Esophagus squamous epithelium (tissue), 5 donors: ENCODE data around the gene ATP10A. TPM values are rescaled to one million over a fixed set of nuclear protein-coding genes. Genes with fewer than 3 reads are reported as not detected.

Experiments
- DNase-seq: peaks from one replicate; lab custom pipeline; 2025; lab: John Stamatoyannopoulos, UW
- H3K27ac ChIP-seq, 4 donors: fragments of 200-600 bp; sonication (generic); one replicate each; pipeline ENCODE4 v1.5.1; 2016 to 2019; ENCODE audit warnings: mild to moderate bottlenecking in 1 of 4
- H3K27me3 ChIP-seq, 4 donors: fragments of 200-600 bp; sonication (generic); 1 replicate in 3 of 4; 2 replicates in 1 of 4; pipeline versions ENCODE4 v1.5.1 to v1.6.0; 2017 to 2021; ENCODE audit warnings: antibody characterized with exemption in 1 of 4
- H3K36me3 ChIP-seq, 3 donors: fragments of 200-600 bp; sonication (generic); one replicate each; pipeline ENCODE4 v1.5.1; 2016 to 2019
- H3K4me1 ChIP-seq, 3 donors: fragments of 200-600 bp; sonication (generic); one replicate each; pipeline ENCODE4 v1.5.1; 2017 to 2019
- H3K4me3 ChIP-seq, 4 donors: fragments of 200-600 bp; sonication (generic); 1 replicate in 3 of 4; 2 replicates in 1 of 4; pipeline ENCODE4 v1.5.1; 2016 to 2019; ENCODE audit warnings: mild to moderate bottlenecking in 2 of 4, moderate library complexity in 1 of 4
- H3K9me3 ChIP-seq, 3 donors: fragments of 200-600 bp; sonication (generic); one replicate each; pipeline ENCODE4 v1.5.1; 2016 to 2019
- CTCF ChIP-seq, 6 experiments: fragments of 450-650 bp in 4 of 6; fragments of 200-600 bp in 2 of 6; sonication (generic) in 2 of 6; IDR thresholded peaks; one replicate each; pipeline ENCODE4 v1.5.1; 2016 to 2019; ENCODE audit warnings: antibody characterized with exemption in 6 of 6, mild to moderate bottlenecking in 4 of 6, moderate library complexity in 4 of 6
- POLR2A ChIP-seq, 4 donors: fragments of 450-650 bp; IDR thresholded peaks; one replicate each; pipeline ENCODE4 v1.6.1; 2017; ENCODE audit warnings: antibody characterized with exemption in 4 of 4, mild to moderate bottlenecking in 4 of 4, moderate library complexity in 3 of 4
- WGBS, 2 donors: methylation state at CpG; one replicate each; pipeline ENCODE4 v1.1.5; 2018; 5-methylcytosine and 5-hydroxymethylcytosine counted together
- intact Hi-C: fragments of 100-400 bp; cut with DNase I; formaldehyde crosslinking; loops from one replicate; pipeline ENCODE4 v1.15.0; 2022
- total RNA-seq, 4 donors: library from RNA; depleted of rRNA; stranded (reverse); fragments of >200 nt; gene quantifications; one replicate each; pipeline ENCODE4 v1.1.0, GENCODE V29; 2016
- donor health status: DM: yes; HTN: yes; CAD: no.

Gene ATP10A
- total RNA-seq, 4 donors from 2014 or later: 0.88 to 6.3 (median 1.9) TPM

GRCh38 chr15:25871403-25871802 is 8.3 kb upstream of the ATP10A start:
- H3K9me3 ChIP-seq: no peaks in the 10 kb centered on the region
- DNase-seq: no peak
- no peaks in the 10 kb centered on the region for H3K27me3 ChIP-seq
- no peaks in the 10 kb centered on the region for H3K36me3 ChIP-seq
- no peaks in the 10 kb centered on the region for H3K4me1 ChIP-seq
- TF ChIP-seq CTCF (IDR thresholded peaks at IDR 0.05) (no peak), POLR2A (IDR thresholded peaks at IDR 0.05) (no peak)
- no peak overlapping the region for H3K4me3 ChIP-seq
- no peak overlapping the region for H3K27ac ChIP-seq
- intact Hi-C loops: no loop called here

- Histone ChIP-seq H3K27ac (no peak overlapping the region), H3K36me3 (no peaks in the 10 kb centered on the region), H3K4me3 (no peak overlapping the region), H3K4me1 (no peaks in the 10 kb centered on the region), H3K27me3 (no peaks in the 10 kb centered on the region), H3K9me3 (no peaks in the 10 kb centered on the region)
- no peak for TF ChIP-seq CTCF (IDR thresholded peaks at IDR 0.05)
- no peak for TF ChIP-seq POLR2A (IDR thresholded peaks at IDR 0.05)
- no peak for DNase-seq
- WGBS, 2 donors: 90 to 94% methylated on average over 2 of the region's 2 CpGs
- intact Hi-C loops: no loop called here
Observed at GRCh38 chr15:25870938-25871337, 7.8 kb upstream of the ATP10A start.

GRCh38 chr15:25869701-25870100 is 6.6 kb upstream of the ATP10A start:
- no peak overlapping the region for H3K27ac ChIP-seq
- DNase-seq: no peak
- no peaks in the 10 kb centered on the region for H3K9me3 ChIP-seq
- no peaks in the 10 kb centered on the region for H3K4me1 ChIP-seq
- H3K4me3 ChIP-seq: no peak overlapping the region
- no peaks in the 10 kb centered on the region for H3K36me3 ChIP-seq
- WGBS, 2 donors: 55 to 67% methylated on average over 8 of the region's 8 CpGs
- H3K27me3 ChIP-seq: no peaks in the 10 kb centered on the region
- intact Hi-C loops: no loop called here
- TF ChIP-seq CTCF (IDR thresholded peaks at IDR 0.05) (no peak), POLR2A (IDR thresholded peaks at IDR 0.05) (no peak)

- peaks cover 7 to 18% (median 7%) of the 10 kb centered on the region in 3 donors for H3K4me1 ChIP-seq
- H3K4me3 ChIP-seq: no peak overlapping the region
- no peaks in the 10 kb centered on the region for H3K9me3 ChIP-seq
- H3K36me3 ChIP-seq: no peaks in the 10 kb centered on the region
- no peak for DNase-seq
- no peak for TF ChIP-seq CTCF (IDR thresholded peaks at IDR 0.05)
- no peak for TF ChIP-seq POLR2A (IDR thresholded peaks at IDR 0.05)
- intact Hi-C loops: no loop called here
- H3K27ac ChIP-seq: no peak overlapping the region
- H3K27me3 ChIP-seq: peaks cover 0 to 27% (median 0%) of the 10 kb centered on the region in 4 donors
- 91 to 95% methylated on average over 7 of the region's 7 CpGs for WGBS, 2 donors
Observed at GRCh38 chr15:25866874-25867273, 3.7 kb upstream of the ATP10A start.

- TF ChIP-seq CTCF (IDR thresholded peaks at IDR 0.05): no peak
- no peak for TF ChIP-seq POLR2A (IDR thresholded peaks at IDR 0.05)
- intact Hi-C loops: no loop called here
- WGBS, 2 donors: 86 to 90% methylated on average over 8 of the region's 8 CpGs
Observed at GRCh38 chr15:25866251-25866650, 3.1 kb upstream of the ATP10A start.

More at GRCh38 chr15:25866251-25866650, 3.1 kb upstream of the ATP10A start:
- peaks cover 11 to 25% (median 12%) of the 10 kb centered on the region in 3 donors for H3K4me1 ChIP-seq
- peaks cover 0 to 33% (median 0%) of the 10 kb centered on the region in 4 donors for H3K27me3 ChIP-seq
- no peak overlapping the region for H3K27ac ChIP-seq
- no peaks in the 10 kb centered on the region for H3K9me3 ChIP-seq
- H3K36me3 ChIP-seq: no peaks in the 10 kb centered on the region
- no peak overlapping the region for H3K4me3 ChIP-seq
- DNase-seq: no peak
